Stimulated activated CD8-positive, alpha-beta memory T cell treated with anti-CD3 and anti-CD28 coated beads, Interleukin-4, amount 100 ng/mL, for 1 hour (primary cell): ENCODE data around the gene TCF23.
"Not testable (repeated sequence)": the region's sequence is repeated elsewhere in the genome, so short reads cannot be mapped to it uniquely, and the experiment has no call there.

Experiments used
- DNase-seq, 2 donors: peaks; one replicate each; pipeline ENCODE4 v3.0.0-alpha.2; 2020; ENCODE audit warnings: low read depth in 2 of 2, low spot score in 1 of 2

TCF23 gene

DNA sequence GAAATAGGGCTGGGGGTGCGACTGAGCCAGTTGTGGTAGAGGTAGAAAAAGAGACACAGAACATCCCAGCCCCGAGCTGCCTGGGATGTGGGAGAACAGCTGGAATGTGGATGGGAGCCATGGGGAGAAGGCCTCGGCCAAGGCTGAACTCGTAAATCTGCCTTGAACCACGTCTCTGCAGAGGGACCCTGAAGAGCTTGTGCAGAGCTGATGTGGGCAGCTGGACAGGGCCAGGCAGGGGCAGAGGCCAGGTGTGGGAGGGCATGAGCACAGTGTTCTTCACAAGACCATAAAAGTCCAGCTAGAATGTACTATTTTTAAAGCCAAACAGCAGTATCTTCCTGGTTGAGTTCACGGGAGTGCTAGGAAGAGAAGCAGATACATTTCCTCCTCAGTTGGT, 5.7 kb downstream of the TCF23 start:
- no peak for DNase-seq

DNA sequence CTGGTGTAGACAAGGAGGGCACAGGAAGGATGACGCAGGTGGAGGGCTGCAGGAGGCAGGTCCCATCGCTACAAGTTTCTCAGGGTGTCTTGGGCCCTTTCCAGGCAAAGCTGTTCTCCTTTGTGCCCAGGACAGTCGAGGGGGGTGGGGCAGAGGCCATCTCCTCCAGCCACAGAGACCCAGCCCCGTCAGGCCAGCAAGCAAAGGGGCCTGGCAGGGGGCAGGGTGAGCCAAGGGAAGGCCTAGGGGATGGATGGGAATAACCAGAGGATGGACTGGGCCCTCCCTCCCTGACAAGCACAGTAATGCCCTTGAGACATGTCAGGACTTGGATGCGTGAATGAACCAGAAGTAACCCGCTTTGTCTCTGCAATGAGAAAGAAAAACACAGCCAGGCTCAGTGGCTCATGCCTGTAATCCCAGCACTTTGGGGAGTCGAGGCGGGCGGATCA, 6.3 kb downstream of the TCF23 start:
- DNase-seq = no peak

DNA sequence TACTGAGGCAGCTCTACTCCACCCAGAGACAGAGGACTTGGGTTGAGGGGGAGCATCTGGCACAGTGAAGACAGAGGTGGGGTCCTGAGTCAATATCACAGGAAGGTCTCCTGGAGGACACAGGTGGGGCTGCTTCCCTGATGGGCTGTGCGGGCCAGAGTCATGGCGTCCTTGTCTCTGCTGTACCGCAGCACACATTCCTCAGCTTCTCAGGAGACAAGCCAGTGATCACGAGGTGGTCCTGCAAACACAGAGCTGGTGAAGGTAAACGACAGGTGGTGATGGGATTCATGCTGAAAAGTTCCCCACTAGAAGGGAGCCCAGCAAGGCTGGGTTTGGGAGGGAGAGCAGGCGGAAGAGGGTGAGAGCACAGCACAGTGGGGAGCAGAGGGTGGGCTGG, 9.7 kb downstream of the TCF23 start:
- no peak for DNase-seq

DNA sequence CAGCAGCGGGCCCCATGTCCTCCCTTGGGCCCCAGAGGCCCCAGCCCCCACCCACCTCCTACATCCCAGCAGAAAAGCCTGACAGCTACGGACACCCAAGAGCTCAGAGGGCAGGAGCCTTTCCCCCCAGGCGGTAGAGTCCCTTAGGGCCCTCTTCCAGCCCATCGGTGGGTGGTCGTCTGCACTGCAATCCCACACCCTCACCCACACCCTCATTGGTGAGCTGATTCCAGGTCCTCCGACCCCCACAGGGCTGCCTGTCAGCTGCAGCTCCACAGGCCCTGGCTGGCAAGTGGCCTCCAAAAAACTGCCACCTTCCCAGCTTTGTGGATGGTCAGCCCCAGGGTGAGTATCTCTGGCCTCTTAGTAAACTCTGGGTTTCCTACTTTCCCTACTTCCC, 10.5 kb downstream of the TCF23 start:
- DNase-seq = no peak

DNA sequence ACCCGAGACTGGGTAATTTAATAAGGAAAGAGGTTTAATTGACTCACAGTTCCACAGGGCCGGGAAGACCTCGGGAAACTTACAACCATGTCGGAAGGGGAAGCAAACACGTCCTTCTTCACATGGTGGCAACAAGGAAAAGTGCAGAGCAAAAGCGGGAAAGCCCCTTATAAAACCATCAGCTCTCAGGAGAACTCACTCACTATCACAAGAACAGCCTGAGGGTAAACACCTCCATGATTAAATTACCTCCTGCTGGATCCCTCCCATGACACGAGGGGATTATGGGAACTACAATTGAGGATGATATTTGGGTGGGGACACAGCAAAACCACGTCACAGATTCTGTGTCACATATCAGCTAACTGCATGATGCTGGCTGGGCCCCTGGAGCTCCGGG, 11.4 kb downstream of the TCF23 start:
- no peak for DNase-seq

DNA sequence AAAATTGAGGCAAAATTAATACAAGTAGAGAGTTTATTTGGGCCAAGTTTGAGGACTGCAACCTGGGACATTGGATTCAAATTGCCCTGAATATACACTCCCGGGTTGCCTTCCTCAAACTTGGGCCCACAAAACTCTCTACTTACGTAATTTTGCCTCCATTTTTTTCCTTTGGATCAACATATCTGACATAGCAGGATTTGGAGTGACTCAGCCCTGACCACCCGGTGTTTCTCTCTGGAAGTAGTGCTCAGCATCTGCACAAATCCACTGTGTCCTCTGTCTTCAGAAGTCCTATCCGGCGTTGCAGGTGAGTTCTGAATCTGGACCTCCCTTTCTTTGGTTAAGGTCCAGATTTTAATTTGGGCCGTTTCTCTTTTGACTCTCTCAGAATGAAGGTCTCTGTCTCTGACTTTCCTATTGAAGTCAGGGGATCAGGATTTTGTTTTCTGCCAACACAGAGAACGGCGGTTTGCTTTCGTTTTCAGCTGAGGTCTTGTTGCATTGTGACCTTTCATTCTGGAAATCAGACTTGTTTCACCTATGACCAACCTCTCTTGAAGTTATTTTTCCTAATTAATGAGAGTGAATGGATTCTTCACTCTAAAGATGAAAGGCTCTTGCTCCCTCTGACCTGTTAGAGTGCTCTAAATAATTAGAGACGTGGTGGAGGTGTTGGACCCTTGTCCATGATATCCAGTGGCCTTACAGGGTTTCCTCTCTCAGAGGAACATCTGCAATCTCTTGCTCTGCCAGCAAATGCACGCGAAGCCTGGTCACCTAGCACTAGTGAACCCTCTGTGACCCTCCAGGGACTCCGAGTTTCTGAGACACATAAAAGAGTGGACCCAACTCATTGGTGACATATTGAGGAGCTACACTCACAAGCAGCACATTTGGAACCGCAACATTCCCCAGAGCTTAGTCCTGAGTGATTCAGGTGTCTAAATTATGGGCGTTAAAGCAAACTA, 13.6 kb downstream of the TCF23 start:
- DNase-seq = no peak

DNA sequence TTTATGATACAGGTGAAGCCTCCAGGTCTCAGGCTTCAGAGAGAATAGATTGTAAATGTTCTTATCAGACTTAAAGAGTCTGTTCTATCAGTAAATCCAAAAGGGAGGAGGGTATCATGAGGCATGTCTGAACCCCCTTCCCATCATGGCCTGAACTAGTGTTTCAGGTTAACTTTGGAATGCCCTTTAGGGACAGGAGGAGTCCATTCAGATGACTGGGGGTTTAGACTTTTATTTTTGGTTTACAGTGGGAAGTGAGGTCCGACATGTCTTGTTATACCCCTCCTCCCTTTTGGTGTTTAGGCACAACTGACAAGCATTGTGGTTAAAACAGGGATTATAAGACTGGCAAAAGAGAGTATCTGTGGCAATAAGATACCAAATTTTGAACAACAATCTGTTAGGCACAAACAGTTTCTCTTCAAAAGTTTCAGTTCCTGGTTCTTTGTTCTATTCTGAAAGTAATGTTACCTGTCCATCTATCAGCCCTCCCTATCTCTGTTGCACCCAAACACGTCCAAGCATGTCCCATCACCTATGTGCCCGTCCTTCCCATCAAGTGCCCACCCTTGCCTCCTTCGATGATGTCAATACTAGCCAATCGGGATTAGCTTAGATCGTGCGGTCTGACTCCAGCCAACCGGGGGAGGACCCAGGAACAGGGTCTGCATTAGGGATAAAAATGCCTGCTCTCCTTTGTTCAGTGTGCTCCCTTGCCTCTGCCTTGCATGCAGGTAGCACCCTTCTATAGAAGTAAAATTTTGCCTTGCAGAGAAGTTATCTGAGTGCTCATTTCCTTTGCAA, 16.4 kb downstream of the TCF23 start:
- no peak for DNase-seq

DNA sequence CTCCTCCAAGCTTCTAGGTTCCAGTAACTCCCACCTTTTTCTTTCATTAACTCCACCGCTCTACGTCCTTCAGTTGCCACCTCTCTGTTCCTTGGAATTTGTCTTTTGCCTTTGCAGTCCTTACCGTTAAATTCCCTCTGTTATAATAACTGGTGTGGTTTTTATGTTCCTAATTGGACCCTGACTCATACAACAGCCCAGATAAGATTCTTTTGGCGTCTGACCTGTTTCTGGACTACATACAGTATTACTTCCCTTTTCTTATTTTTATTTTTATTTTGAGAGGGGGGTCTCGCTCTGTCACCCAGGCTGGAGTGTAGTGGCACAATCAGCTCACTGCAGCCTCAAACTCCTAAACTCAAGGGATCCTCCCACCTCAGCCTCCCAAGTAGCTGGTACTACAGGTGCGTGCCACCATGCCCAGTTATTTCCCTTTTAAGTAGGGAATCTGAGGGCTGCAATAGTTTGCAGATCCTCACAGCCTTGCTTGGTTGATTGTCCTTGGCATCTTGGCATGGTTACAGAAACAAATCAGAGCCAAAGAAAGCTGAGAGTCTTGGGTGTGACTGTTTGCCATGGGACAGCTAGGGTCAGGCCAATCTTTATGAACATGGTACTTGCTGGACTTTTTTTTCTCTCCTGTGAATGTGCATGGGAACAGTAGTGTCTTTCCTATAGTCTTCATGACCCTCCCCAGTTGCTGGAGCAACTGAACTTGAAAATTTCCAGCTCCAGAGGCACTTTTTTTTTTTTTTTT, 22.0 kb downstream of the TCF23 start:
- DNase-seq = no peak

DNA sequence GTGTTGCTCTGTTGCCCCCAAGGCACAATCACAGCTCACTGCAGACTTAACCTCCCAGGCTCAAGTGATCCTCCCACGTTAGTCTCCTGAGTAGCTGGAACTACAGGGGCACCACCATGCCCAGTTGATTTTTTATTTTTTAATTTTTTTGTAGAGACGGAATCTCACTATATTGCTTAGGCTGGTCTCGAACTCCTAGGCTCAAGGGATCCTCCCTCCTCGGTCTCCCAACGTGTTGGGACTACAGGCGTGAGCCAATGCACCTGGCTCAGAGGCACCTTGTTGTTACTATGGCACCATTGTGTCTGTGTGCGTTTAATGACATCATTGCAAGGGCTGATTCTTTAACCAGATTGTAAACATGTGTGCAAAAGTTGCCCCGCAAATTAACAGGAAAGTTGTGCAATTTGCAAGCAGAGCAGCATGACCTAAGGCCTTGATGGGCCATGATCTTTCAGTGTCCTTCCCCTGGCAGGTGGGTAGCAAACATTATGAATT, 22.6 kb downstream of the TCF23 start:
- DNase-seq = no peak

DNA sequence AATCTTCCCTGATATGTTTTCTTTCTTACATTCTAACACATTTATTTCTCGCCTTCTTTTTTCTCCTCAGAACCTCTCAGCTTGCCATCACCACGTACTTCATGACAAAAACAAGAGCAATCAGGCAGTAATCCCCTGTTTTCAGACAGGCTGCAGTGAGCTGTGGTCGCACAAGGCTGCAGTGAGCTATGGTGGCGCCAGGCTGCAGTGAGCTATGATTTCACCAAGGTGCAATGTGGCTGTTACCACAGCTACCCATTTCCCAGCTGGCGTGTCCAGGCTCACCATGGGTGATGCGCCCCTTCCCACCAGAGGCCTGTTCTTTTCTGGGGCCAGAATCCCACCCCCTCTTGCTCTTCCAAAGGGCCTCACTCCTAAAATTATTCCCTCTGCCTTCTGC, 25.8 kb downstream of the TCF23 start:
- no peak for DNase-seq

DNA sequence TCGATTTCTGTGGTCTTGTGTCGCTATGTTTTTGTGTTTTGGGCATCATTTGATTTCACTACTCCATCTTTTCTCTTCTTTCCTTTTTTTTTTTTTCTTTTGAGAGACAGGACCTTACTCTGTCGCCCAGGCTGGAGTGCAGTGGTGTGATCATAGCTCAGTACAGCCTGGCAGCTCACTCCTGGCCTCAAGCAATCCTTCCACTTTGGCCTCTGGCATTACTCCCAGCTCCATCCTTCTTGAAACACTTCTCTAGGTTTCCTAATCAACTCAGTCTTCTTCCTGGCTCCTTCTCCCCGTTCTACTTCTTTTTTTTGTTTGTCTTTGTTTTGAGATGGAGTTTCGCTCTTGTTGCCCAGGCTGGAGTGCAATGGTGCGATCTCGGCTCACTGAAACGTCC, 26.5 kb downstream of the TCF23 start:
- DNase-seq = no peak

DNA sequence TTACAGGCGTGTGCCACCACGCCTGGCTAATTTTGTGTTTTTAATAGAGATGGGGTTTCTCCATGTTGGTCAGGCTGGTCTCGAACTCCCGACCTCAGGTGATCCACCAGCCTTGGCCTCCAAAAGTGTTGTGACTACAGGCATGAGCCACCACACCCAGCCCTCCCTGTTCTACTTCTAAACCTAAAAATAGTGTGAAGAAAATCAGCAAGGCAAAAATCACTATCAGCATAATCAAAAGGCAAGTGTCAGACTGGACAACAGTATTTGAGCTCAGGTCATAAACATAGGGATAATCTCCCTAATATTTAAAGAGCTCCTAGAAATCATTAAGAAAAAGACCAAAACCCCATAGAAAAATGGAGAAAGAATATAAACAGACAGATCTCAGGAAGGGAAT, 27.0 kb downstream of the TCF23 start:
- DNase-seq = not testable (repeated sequence)

DNA sequence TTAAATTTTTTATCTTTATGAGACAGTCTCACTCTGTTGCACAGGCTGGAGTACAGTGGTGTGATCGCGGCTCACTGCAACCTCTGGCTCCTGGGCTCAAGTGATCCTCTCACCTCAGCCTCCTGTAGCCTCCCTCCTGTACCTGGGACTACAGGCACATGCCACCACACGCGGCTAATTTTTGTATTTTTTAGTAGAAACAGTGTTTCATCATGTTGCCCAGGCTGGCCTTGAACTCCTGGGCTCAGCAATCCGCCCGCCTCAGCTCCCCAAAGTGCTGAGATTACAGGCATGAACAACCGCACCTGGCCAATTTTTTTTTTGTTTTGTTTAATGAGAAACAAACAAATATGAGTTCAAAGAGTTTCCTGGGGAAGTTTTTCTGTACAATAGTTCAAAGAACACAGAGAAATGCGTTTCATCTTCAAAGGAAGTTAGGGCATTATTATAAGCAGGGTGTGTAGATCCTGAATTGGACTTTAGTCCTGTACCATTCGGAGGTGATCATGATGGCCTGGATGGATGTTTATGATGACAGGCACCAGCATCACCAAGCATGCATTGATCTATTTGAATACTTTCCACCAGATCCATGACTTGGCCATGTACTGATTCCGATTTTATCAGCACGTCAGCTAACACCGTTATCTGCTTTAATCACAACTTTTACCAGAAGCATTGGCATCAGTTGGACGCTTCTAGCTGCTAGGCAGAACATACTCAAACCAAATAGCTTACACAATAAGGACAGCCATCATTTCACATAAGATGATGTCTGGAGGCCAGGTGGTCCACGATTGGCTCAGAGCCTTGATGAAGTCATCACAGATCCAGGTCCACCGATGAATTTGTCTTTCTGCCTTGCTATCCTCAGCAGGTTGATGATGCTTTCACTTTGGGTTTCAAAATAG, 28.9 kb downstream of the TCF23 start:
- DNase-seq = no peak

DNA sequence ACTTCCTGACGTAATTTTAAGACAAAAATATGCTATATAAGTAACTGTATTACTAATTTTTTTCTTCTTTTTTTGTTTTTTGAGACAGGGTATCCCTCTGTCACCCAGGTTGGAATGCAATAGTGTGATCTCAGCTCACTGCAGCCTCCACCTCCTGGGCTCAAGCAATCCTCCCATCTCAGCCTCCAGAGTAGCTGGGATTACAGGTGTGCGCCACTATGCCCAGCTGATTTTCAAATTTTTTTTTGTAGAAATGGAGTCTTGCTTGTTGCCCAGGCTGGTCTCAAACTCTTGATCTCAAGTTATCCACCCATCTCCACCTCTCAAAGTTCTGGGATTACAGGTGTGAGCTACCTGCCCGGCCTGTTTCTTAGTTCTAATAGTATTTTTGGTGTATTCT, 29.7 kb downstream of the TCF23 start:
- DNase-seq = no peak

DNA sequence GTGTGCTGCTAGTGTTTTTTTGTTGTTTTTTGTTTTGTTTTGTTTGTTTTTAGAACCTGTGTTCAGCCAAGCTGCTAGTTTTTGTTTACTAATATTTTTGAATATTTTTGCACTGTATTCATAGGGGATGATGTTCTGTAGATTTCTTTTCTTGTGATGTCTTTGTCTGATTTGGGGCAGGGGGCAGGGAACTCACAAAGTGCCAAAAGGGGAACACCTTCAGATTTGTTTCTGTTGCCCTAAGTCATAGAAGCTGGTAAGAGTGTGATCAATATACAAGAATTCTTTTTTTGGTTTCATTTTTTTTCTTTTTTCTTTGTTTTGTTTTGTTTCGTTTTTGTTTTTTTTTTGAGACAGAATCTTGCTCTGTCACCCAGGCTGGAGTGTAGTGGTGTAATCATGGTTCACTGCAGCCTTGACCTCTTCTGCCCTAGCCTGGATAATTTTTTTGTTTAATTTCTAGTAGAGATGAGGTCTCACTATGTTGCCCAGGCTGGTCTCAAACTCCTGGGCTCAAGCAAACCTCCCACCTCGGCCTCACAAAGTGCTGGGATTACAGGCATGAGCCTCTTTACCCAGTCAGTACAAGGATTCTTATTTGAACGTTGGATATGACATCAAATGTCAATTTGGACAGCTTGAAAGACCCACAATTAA, 30.7 kb downstream of the TCF23 start:
- no peak for DNase-seq

DNA sequence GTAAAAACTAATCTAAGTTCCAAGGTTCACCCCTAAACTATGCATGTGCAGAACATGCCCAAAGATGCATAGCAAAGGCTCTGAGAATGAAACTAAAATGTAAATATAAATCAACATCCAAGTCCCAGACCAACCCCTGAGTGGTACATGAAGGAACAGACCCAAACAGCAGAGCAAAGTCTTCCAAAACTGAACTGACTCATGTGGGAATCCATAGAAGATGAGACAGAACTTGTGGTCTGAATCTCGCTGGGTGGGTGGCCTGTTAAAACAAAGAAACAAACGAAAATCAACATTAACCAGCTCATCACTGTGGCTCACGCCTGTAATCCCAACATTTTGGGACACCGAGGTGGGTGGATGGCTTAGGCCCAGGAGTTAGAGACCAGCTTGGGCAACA, 33.5 kb downstream of the TCF23 start:
- DNase-seq = no peak

DNA sequence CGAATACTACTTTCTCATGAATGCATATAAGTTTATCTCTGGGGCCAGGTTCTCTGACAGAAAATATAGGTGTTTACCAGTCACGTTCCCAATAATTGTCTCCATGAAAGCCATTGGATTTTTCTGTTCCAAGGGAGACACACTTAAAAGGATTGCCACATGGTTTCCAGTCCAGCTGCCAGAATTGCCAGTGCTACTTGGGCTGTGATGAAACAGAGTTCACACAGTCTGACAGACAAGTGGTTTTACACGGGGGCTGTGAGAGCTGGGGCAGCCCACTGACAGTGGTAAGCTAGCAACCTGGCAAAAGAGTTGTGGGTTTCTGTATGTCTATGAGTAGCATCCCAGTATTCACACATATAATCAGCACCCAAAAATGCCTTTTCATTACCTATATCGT, 35.3 kb downstream of the TCF23 start:
- DNase-seq = no peak

DNA sequence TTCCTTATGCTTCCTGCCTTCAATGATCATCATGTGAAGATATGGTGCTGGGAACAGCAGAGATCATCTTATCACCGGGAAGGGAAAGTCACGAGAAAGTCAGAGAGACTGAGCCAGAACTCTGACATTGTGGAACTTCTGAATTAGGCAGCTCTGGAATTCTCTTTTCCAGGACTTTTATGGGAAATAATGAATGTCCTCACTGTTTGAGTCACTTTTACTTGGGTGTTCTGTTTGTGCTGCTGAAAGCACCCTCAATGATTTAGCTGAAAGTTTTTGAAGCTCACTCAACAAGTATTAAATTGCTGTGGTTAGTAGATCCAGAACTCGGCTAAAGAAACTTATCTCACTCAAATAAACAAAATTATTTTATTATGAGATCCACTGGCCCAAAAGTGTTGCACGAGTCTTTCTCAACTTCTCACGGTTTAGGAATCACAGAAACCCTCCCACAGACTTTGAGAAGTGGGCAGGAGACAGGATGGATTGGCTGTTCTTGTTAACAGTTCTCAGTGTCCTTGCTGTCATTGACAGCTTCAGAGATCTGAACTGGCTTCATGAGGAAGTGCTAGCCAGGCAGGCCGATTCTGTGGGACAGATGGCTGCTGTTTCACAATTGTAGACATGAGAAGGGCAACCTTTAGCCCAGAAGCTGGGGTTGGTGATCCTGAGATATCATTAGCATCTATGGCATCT, 36.7 kb downstream of the TCF23 start:
- no peak for DNase-seq
